Esophagus muscularis mucosa (tissue), 3 donors: ENCODE measurements around the gene MACC1.

Source experiments
- POLR2A ChIP-seq: fragments of 450-650 bp; IDR thresholded peaks from one replicate; pipeline ENCODE4 v1.6.1; 2017; ENCODE audit warnings: antibody characterized with exemption, moderate library complexity, mild to moderate bottlenecking, low read depth
- POLR2AphosphoS5 ChIP-seq, 2 donors: sonication (generic); formaldehyde crosslinking; IDR thresholded peaks; one replicate each; pipeline ENCODE4 v1.6.1; 2017; ENCODE audit warnings: antibody characterized with exemption in 2 of 2
- TF ChIP-seq, protein P1 (sequence below), 3 experiments: fragments of 200-600 bp in 2 of 3; fragments of 450-650 bp in 1 of 3; sonication (generic) in 2 of 3; IDR thresholded peaks; one replicate each; pipeline ENCODE4 v1.5.1; 2017 to 2019; ENCODE audit warnings: antibody characterized with exemption in 3 of 3, mild to moderate bottlenecking in 2 of 3, moderate library complexity in 1 of 3

DNA sequence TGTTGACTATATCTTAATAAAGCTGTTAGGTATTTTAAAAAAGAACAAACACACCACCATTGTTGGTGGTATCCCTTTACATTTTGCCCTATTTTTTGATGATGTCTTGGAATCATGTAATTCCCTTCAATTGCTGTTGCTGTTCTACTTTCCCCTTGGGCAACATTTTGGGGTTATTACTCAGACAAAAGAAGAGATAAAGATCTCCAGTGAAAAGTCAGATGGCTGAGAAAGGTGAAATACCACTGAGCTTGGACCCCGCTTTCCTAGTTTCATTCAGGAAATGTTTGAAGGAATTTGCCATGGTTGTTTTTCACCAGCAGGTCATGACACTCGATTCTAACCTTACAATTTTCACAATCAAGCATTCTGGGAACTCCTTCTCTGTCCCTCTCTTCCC lies 84.6 kb downstream of the MACC1 start:
- TF ChIP-seq, protein P1, sequence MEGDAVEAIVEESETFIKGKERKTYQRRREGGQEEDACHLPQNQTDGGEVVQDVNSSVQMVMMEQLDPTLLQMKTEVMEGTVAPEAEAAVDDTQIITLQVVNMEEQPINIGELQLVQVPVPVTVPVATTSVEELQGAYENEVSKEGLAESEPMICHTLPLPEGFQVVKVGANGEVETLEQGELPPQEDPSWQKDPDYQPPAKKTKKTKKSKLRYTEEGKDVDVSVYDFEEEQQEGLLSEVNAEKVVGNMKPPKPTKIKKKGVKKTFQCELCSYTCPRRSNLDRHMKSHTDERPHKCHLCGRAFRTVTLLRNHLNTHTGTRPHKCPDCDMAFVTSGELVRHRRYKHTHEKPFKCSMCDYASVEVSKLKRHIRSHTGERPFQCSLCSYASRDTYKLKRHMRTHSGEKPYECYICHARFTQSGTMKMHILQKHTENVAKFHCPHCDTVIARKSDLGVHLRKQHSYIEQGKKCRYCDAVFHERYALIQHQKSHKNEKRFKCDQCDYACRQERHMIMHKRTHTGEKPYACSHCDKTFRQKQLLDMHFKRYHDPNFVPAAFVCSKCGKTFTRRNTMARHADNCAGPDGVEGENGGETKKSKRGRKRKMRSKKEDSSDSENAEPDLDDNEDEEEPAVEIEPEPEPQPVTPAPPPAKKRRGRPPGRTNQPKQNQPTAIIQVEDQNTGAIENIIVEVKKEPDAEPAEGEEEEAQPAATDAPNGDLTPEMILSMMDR (IDR thresholded peaks at IDR 0.05) = no peak
- TF ChIP-seq POLR2AphosphoS5 (IDR thresholded peaks at IDR 0.05) (no peak), POLR2A (no peak)
